ENCODE data around the gene NSL1.

The NSL1 gene

DNA sequence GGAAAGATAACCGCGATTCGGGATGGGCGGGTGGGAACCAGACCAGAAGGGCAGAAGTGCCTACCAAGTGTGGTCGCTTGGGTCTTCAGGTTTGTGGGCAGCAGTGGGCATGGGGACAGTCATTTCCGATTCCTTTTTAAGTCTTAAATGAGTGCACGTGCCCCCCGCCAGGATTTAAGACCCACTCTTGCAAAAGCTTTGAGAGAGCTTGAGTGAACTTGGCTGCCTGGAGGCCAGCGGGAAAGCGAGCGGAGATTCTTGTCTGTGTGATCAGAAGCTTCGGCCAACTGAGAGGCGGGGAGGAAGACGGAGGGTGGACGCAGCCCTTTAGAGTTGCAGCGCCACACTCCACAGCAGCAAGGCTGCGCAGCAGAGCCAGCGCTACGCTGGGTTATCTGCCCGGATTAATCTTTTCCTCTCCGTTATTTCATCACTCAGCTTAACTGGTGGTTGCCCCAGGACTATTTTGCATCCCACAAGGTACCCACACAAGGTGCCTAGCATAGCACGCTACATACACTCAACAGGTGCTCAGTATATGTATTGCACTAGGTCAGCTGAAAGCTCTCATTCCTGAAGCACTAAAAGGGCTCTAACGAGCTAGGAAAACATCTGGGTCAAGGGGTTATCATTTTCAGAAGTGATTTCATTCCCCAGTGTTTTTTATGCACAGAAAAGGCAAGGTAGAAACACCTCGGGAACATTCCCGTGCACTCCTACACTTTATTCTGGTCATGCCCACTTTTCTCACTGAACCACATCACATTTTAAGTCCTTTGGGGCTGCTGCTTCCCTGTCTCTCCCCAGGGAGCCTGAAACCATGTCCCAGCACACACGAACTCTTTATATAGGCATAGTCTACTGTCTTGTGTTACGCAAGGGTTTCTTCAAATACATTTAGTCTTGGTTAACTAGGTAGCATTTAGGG is 90.4 kb downstream of the NSL1 start:
- peak; percentile 13 for DNase-seq (ENCODE audit: low read depth)
- TF ChIP-seq, protein P1, sequence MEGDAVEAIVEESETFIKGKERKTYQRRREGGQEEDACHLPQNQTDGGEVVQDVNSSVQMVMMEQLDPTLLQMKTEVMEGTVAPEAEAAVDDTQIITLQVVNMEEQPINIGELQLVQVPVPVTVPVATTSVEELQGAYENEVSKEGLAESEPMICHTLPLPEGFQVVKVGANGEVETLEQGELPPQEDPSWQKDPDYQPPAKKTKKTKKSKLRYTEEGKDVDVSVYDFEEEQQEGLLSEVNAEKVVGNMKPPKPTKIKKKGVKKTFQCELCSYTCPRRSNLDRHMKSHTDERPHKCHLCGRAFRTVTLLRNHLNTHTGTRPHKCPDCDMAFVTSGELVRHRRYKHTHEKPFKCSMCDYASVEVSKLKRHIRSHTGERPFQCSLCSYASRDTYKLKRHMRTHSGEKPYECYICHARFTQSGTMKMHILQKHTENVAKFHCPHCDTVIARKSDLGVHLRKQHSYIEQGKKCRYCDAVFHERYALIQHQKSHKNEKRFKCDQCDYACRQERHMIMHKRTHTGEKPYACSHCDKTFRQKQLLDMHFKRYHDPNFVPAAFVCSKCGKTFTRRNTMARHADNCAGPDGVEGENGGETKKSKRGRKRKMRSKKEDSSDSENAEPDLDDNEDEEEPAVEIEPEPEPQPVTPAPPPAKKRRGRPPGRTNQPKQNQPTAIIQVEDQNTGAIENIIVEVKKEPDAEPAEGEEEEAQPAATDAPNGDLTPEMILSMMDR (IDR thresholded peaks at IDR 0.05; ENCODE audit: control insufficient read depth, insufficient read depth, low read depth, low read length, missing control alignments) = peak; percentile 24
- H3K4me3 ChIP-seq (ENCODE audit: control insufficient read depth, low read depth, low read length) = peak overlapping the region; percentile 61

GRCh38 chr1:212700223-212700891 is 91.2 kb downstream of the NSL1 start:
- no peak for DNase-seq (ENCODE audit: low read depth)
- TF ChIP-seq, protein P1 (IDR thresholded peaks at IDR 0.05; ENCODE audit: control insufficient read depth, insufficient read depth, low read depth, low read length, missing control alignments) = no peak
- peak overlapping the region; percentile 61 for H3K4me3 ChIP-seq (ENCODE audit: control insufficient read depth, low read depth, low read length)

DNA sequence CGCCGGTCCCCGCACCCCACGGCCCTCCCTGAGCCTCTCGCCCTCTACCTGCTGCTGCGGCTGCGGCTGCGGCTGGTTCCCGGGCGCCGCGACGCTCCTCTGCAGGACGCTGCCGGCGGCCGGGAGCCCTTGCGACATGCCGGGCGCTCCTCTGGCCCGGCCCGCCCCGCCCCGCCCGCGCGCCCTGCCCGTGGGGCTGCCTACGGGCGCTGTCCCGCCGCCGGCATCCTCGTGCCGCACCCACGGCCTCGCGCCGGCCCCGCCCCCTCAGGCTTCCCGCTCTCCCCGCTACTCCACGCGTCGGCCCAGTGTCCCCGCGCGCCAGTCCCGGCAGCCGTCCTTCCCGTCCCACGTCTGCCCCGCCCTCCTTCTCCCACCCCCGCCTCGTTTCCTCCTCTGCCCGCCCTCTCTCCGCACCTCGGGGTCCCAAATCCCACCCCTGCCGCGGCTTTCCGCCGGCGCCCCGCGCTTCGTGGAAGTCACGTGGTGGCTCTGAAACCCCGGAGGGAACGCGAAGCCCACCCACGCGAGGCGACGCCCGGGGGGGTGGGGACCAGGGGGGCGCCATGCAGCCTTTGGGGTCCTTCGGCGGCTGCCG is 91.9 kb downstream of the NSL1 start, which contains the start of gene BATF3:
TSS of gene BATF3 (minus strand) at position 216 of the 598 bp plus-strand sequence. CDS start at position 138, 78 bp downstream.
- TF ChIP-seq, protein P1 (IDR thresholded peaks at IDR 0.05; ENCODE audit: control insufficient read depth, insufficient read depth, low read depth, low read length, missing control alignments) = no peak
- peak within 1 kb of the TSS; percentile 61 for H3K4me3 ChIP-seq (ENCODE audit: control insufficient read depth, low read depth, low read length)
- no peak for DNase-seq (ENCODE audit: low read depth)

GRCh38 chr1:212699104-212699624 is 92.4 kb downstream of the NSL1 start:
- TF ChIP-seq, protein P1 (IDR thresholded peaks at IDR 0.05; ENCODE audit: control insufficient read depth, insufficient read depth, low read depth, low read length, missing control alignments) = peak; percentile 44
- peak overlapping the region; percentile 61 for H3K4me3 ChIP-seq (ENCODE audit: control insufficient read depth, low read depth, low read length)
- DNase-seq (ENCODE audit: low read depth) = no peak

DNA sequence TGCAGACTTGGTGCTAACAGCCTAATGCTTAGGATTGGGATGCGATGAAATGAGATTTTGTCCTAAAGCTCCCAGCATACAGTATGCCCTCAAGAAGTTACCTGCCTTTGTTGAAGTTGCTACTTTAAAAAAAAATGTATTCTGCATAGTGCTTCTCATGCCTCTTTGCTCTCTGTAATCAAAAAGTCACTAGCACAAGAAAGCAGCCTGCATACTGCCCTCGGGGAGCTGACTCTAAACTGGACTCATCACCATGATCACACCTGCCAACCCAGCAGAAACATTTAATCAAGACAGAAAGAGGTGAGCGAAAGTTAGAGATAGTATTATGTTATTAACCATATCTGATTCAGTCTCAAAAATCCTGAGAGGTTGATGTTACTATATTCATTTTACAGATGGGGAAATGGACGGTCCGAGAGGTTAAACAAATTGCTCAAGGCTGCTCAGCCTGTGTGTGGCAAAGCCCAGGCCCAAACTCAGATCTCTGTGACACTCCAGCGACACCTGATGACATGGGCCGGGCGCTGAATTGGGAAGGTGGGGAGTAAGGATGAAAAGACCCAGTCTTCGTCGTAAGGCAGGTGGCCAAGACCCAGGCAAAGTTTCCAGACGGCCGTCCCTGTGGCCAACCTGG is 93.0 kb downstream of the NSL1 start:
- TF ChIP-seq, protein P1 (IDR thresholded peaks at IDR 0.05; ENCODE audit: control insufficient read depth, insufficient read depth, low read depth, low read length, missing control alignments) = no peak
- peak overlapping the region; percentile 61 for H3K4me3 ChIP-seq (ENCODE audit: control insufficient read depth, low read depth, low read length)
- no peak for DNase-seq (ENCODE audit: low read depth)
